SK-N-SH (cell line): ENCODE data around the gene ZNF304. TPM values are rescaled to one million over a fixed set of nuclear protein-coding genes. Genes with fewer than 3 reads are reported as not detected.

Experiments
- CTCF ChIA-PET: fragments of 300-600, 350-600 bp; formaldehyde crosslinking; extraction: SDS; loops from one replicate; lab custom pipeline; 2021; lab: Yijun Ruan, JAX
- POLR2A ChIA-PET: fragments of 350-600 bp; sonication (Branson Sonifier 250); formaldehyde crosslinking; extraction: SDS; loops from one replicate; lab custom pipeline; 2020; ENCODE audit warnings: antibody characterized with exemption, inconsistent platforms; lab: Yijun Ruan, JAX
- DNase-seq: peaks from one replicate; pipeline ENCODE4 v3.0.0; 2012
- H2AFZ ChIP-seq: fragments of 200-600 bp; sonication (generic); 2 replicates; pipeline ENCODE4 v1.8.1; 2016; ENCODE audit warnings: antibody characterized with exemption, mild to moderate bottlenecking, low read depth
- H3F3A ChIP-seq: fragments of 200-600 bp; sonication (generic); replicated peaks from 2 replicates; pipeline ENCODE3; 2016; ENCODE audit warnings: antibody characterized with exemption, mild to moderate bottlenecking; ENCODE audit not compliant: insufficient read depth
- H3K27ac ChIP-seq, 2 experiments: fragments of 200-500 bp in 1 of 2; fragments of 200-600 bp in 1 of 2; sonication (Bioruptor generic) in 1 of 2; sonication (generic), shearing (Covaris generic) in 1 of 2; 2 replicates each; pipeline versions ENCODE4 v1.5.1 to v1.6.1; 2014 to 2016; ENCODE audit warnings: low read depth in 2 of 2, inconsistent platforms in 1 of 2, low read length in 1 of 2, mild to moderate bottlenecking in 1 of 2, mixed read lengths in 1 of 2
- H3K27me3 ChIP-seq: fragments of 200-600 bp; sonication (generic), shearing (Covaris generic); 2 replicates; pipeline ENCODE4 v1.6.1; 2016; ENCODE audit warnings: mixed run types; ENCODE audit not compliant: insufficient read depth
- H3K36me3 ChIP-seq, 2 experiments: fragments of 200-500 bp in 1 of 2; fragments of 200-600 bp in 1 of 2; sonication (Bioruptor generic) in 1 of 2; sonication (generic) in 1 of 2; replicated peaks in 1 of 2; 2 replicates each; pipeline versions ENCODE3 to v1.5.1; 2014 to 2016; ENCODE audit warnings: low read length in 1 of 2, mild to moderate bottlenecking in 1 of 2; ENCODE audit not compliant: insufficient read depth in 2 of 2, control insufficient read depth in 1 of 2
- H3K4me1 ChIP-seq, 2 experiments: fragments of 200-500 bp in 1 of 2; fragments of 200-600 bp in 1 of 2; sonication (Bioruptor generic) in 1 of 2; sonication (generic), shearing (Covaris generic) in 1 of 2; 2 replicates each; pipeline versions ENCODE4 v1.5.1 to v1.6.1; 2014 to 2016; ENCODE audit warnings: low read depth in 1 of 2, low read length in 1 of 2, mixed run types in 1 of 2; ENCODE audit not compliant: insufficient read depth in 2 of 2, control insufficient read depth in 1 of 2
- H3K4me2 ChIP-seq: fragments of 200-600 bp; sonication (generic), shearing (Covaris generic); 2 replicates; pipeline ENCODE4 v1.6.1; 2017; ENCODE audit warnings: mixed run types
- H3K4me3 ChIP-seq, 2 experiments: fragments of 200-500 bp in 1 of 2; fragments of 200-600 bp in 1 of 2; sonication (Bioruptor generic) in 1 of 2; sonication (generic), shearing (Covaris generic) in 1 of 2; 2 replicates each; pipeline versions ENCODE4 v1.5.1 to v1.8.1; 2014 to 2016; ENCODE audit warnings: low read depth in 2 of 2, inconsistent platforms in 1 of 2, low read length in 1 of 2, mild to moderate bottlenecking in 1 of 2, mixed read lengths in 1 of 2, moderate library complexity in 1 of 2
- H3K79me2 ChIP-seq: fragments of 200-600 bp; sonication (generic); 2 replicates; pipeline ENCODE4 v1.8.1; 2017; ENCODE audit warnings: mild to moderate bottlenecking; ENCODE audit not compliant: insufficient read depth
- H3K9ac ChIP-seq: fragments of 200-600 bp; sonication (generic); 2 replicates; pipeline ENCODE4 v1.6.1; 2017; ENCODE audit warnings: mixed run types
- H3K9me2 ChIP-seq: fragments of 200-600 bp; sonication (generic); 2 replicates; pipeline ENCODE4 v1.6.1; 2017; ENCODE audit warnings: mixed run types
- H3K9me3 ChIP-seq: fragments of 200-600 bp; sonication (generic); 2 replicates; pipeline ENCODE4 v1.6.1; 2017; ENCODE audit warnings: mixed run types, mild to moderate bottlenecking, moderate library complexity
- H4K20me1 ChIP-seq: fragments of 200-600 bp; sonication (generic); 2 replicates; pipeline ENCODE4 v1.6.1; 2017; ENCODE audit warnings: mild to moderate bottlenecking, mixed run types; ENCODE audit not compliant: insufficient read depth
- CHD2 ChIP-seq: fragments of 150-350 bp; IDR thresholded peaks from 2 replicates; pipeline ENCODE4 v1.6.1; 2018; ENCODE audit warnings: low read length; ENCODE audit not compliant: partially characterized antibody
- CTCF ChIP-seq: fragments of 200-600 bp; sonication (generic); IDR thresholded peaks from 2 replicates; pipeline ENCODE4 v1.6.1; 2017; ENCODE audit warnings: antibody characterized with exemption, mild to moderate bottlenecking, moderate library complexity
- ELF1 ChIP-seq: IDR thresholded peaks from 2 replicates; pipeline ENCODE4 v1.4.0; 2012
- EP300 ChIP-seq, 2 experiments: IDR thresholded peaks; 2 replicates each; pipeline versions ENCODE4 v1.4.0 to v1.6.1; 2012; ENCODE audit warnings: borderline replicate concordance in 1 of 2, low read depth in 1 of 2, low read length in 1 of 2
- EZH2phosphoT487 ChIP-seq: fragments of 200-600 bp; sonication (generic); IDR thresholded peaks from 2 replicates; pipeline ENCODE4 v1.6.1; 2017; ENCODE audit warnings: low read depth, mixed run types, mild to moderate bottlenecking, antibody characterized with exemption, moderate library complexity, borderline replicate concordance
- FOXJ3 ChIP-seq: sonication (generic); formaldehyde crosslinking; IDR thresholded peaks from 2 replicates; pipeline ENCODE4 v1.5.1; 2020; ENCODE audit warnings: mild to moderate bottlenecking, missing genetic modification reagents
- GABPA ChIP-seq: IDR thresholded peaks from 2 replicates; pipeline ENCODE4 v1.4.0; 2012; ENCODE audit warnings: low read depth, mild to moderate bottlenecking
- IRF3 ChIP-seq: fragments of 150-350 bp; IDR thresholded peaks from 2 replicates; pipeline ENCODE4 v1.6.1; 2016; ENCODE audit warnings: mild to moderate bottlenecking, low read depth, low read length
- MEF2A ChIP-seq: IDR thresholded peaks from 2 replicates; pipeline ENCODE4 v1.4.0; 2012; ENCODE audit warnings: low read depth, borderline replicate concordance
- NRF1 ChIP-seq: IDR thresholded peaks from 2 replicates; pipeline ENCODE4 v1.6.1; 2012; ENCODE audit warnings: low read depth, mild to moderate bottlenecking, low read length
- POLR2AphosphoS5 ChIP-seq: IDR thresholded peaks from 2 replicates; pipeline ENCODE4 v1.6.1; 2012; ENCODE audit warnings: low read depth, low read length
- RAD21 ChIP-seq: IDR thresholded peaks from 2 replicates; pipeline ENCODE4 v1.6.1; 2012; ENCODE audit warnings: mild to moderate bottlenecking, low read length
- RFX5 ChIP-seq: IDR thresholded peaks from 2 replicates; pipeline ENCODE4 v1.6.1; 2012; ENCODE audit warnings: mild to moderate bottlenecking, improper control_type of control experiment, low read length
- SMC3 ChIP-seq: IDR thresholded peaks from 2 replicates; pipeline ENCODE4 v1.6.1; 2012; ENCODE audit warnings: low read depth, low read length, improper control_type of control experiment
- TCF12 ChIP-seq: IDR thresholded peaks from 2 replicates; pipeline ENCODE4 v1.4.0; 2012
- TEAD4 ChIP-seq: IDR thresholded peaks from 2 replicates; pipeline ENCODE4 v1.4.0; 2012; ENCODE audit warnings: mild to moderate bottlenecking, borderline replicate concordance; ENCODE audit not compliant: insufficient read depth
- YY1 ChIP-seq: IDR thresholded peaks from 2 replicates; pipeline ENCODE4 v1.4.0; 2012; ENCODE audit warnings: low read depth, mild to moderate bottlenecking
- ZBTB33 ChIP-seq: IDR thresholded peaks from 2 replicates; pipeline ENCODE4 v1.4.0; 2012; ENCODE audit warnings: low read depth, borderline replicate concordance
- WGBS: methylation state at CpG from one replicate; pipeline ENCODE4 v1.1.6; 2017; ENCODE audit warnings: low lambda C conversion rate; 5-methylcytosine and 5-hydroxymethylcytosine counted together
- polyA plus RNA-seq, 3 experiments: library from polyadenylated mRNA; depleted of rRNA; stranded (reverse); fragments of >200 nt; gene quantifications; 2 replicates each; pipeline ENCODE4 v1.2.3, GENCODE V29; 2012
- TF ChIP-seq, protein P1 (sequence below): IDR thresholded peaks from 2 replicates; pipeline ENCODE4 v1.4.0; 2012; ENCODE audit warnings: low read depth

The ZNF304 gene
- polyA plus RNA-seq, 1 of the 3 experiments (the other 2 are of a cell fraction), result 2.5 TPM

DNA sequence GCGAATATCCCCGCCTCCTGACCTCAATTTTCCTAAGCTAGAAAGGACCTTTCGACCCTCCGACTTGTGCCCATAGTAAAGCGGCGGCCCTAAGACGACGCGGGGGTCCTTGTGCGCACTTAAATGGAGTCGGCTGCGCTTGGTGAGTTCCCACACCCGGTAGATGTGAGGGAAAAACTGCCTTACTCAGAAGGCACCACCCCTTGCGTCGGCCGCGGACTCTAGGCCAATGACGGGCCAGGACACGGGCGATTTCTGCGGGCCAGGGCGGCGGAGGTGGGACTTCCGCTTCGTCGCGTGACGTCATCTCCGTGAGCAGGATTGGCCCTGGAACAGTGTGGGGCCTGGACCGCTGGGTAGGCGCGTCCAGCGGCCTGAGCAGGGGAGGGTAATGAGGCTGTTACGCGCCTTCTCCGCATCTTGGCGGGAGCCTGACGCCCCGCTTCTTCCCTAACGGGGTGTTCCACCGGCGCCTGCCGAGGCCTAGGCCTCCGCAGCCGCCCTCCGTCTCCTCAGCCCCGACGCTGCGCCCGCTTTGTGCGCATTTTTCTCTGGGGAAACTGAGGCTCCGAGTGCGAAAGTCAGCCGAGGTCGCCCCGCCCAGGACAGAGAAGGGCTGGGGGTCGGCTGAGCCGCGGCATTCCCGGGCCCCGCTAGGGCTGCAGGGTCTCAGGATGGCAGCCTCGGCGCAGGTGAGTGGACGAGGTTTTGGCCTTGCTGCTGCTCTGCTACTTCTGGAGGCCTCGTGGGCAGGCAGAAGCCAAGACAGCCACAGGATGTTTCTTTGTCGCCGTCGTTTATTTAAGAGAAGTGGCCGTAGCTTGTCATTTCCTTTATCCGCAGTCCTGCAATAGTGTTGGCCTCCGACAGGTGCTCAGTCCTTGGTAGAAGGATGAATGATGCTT, 30.6 kb upstream of the ZNF304 start, which contains the start of gene ZNF543:
TSS of gene ZNF543 (plus strand) at position 293 of the 905 bp plus-strand sequence. CDS start at position 675, 382 bp downstream.
- no peaks in the 10 kb centered on the region for H4K20me1 ChIP-seq
- H3K9me3 ChIP-seq, result no peaks in the 10 kb centered on the region
- TF ChIP-seq IRF3 (0 out of 2 replicates have a peak, but pooled peaks have one; percentile 15), POLR2AphosphoS5 (peak; percentile 87), GABPA (peak; percentile 94), ELF1 (0 out of 2 replicates have a peak, but pooled peaks have one; percentile 24), YY1 (no peak), CHD2 (peak; percentile 76), FOXJ3 (CRISPR knock-in tag) (no peak)
- TF ChIP-seq, protein P1, sequence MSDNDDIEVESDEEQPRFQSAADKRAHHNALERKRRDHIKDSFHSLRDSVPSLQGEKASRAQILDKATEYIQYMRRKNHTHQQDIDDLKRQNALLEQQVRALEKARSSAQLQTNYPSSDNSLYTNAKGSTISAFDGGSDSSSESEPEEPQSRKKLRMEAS, result peak; percentile 73
- H2AFZ ChIP-seq, result peak within 1 kb of the TSS; percentile 93
- DNase-seq, result peak; percentile 98
- peaks cover 5% of the 10 kb centered on the region for H3F3A ChIP-seq
- H3K79me2 ChIP-seq, result peaks cover 46% of the 10 kb centered on the region
- H3K4me1 ChIP-seq, result peaks cover 7 to 12% of the 10 kb centered on the region in 2 experiments; a peak in 2 of 4 replicates
- peak within 1 kb of the TSS; percentile 93 for H3K4me2 ChIP-seq
- peak within 1 kb of the TSS; percentile 77 to 84 for H3K27ac ChIP-seq
- H3K9me2 ChIP-seq, result no peaks in the 10 kb centered on the region
- H3K9ac ChIP-seq, result peak within 1 kb of the TSS; percentile 92
- ChIA-PET POLR2A (no interaction called here), CTCF (no interaction called here)
- H3K4me3 ChIP-seq, result peak within 1 kb of the TSS; percentile 89 to 95
- 1% methylated on average over 31 of the region's 71 CpGs for WGBS
- H3K27me3 ChIP-seq, result no peaks in the 10 kb centered on the region; the same call in 1 of the 2 replicates
- H3K36me3 ChIP-seq, result peaks cover 8 to 14% of the 10 kb centered on the region in 2 experiments

DNA sequence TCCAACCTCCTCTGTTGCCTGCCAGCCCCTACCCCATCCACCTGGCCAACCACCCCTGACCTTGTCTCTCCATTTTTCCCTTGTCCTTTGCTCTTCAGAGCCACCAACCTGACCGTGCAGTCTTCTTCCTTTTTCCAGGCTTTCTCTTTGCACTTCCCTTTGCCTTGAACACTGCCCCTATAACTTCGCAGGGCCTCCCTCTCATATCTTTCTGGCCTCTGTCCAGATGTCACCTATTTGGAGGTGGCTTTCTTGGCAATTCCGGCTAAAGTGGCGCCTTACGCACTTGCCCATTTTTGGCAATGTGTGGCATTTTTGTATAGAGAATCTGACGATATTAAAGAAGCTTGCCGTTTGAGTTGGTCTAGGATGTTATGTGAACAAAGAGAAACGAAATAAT, 30.0 kb upstream of the ZNF304 start:
- Histone ChIP-seq H3K27ac (peak overlapping the region in 1 of 2 experiments; percentile 69; a peak in 1 of 4 replicates), H3K4me1 (peaks cover 7 to 12% of the 10 kb centered on the region in 2 experiments; a peak in 2 of 4 replicates), H3K4me3 (peak overlapping the region; percentile 89 to 95), H3K79me2 (peaks cover 48% of the 10 kb centered on the region), H3K27me3 (no peaks in the 10 kb centered on the region; the same call in 1 of the 2 replicates), H3K4me2 (peak overlapping the region; percentile 93), H2AFZ (peak overlapping the region; percentile 93; the same call in 1 of the 2 replicates), H4K20me1 (no peaks in the 10 kb centered on the region), H3K9ac (peak overlapping the region; percentile 92), H3F3A (peaks cover 5% of the 10 kb centered on the region), H3K9me2 (no peaks in the 10 kb centered on the region), H3K9me3 (no peaks in the 10 kb centered on the region), H3K36me3 (peaks cover 14 to 20% of the 10 kb centered on the region in 2 experiments)
- WGBS, result 28% methylated on average over 8 of the region's 8 CpGs
- ChIA-PET CTCF (no interaction called here), POLR2A (no interaction called here)
- DNase-seq, result no peak
- TF ChIP-seq TCF12, result no peak
- no peak for TF ChIP-seq SMC3
- no peak for TF ChIP-seq CHD2
- TF ChIP-seq RFX5, result no peak
- TF ChIP-seq MEF2A, result no peak
- no peak for TF ChIP-seq FOXJ3 (CRISPR knock-in tag)
- no peak for TF ChIP-seq NRF1
- TF ChIP-seq POLR2AphosphoS5, result no peak
- TF ChIP-seq EZH2phosphoT487, result no peak
- no peak for TF ChIP-seq RAD21
- no peak for TF ChIP-seq ZBTB33
- TF ChIP-seq, protein P1, result no peak
- TF ChIP-seq TEAD4, result no peak
- no peak for TF ChIP-seq EP300 (IDR thresholded peaks at IDR 0.05; ENCODE audit: borderline replicate concordance in 1 of 2, low read depth in 1 of 2, low read length in 1 of 2)
- no peak for TF ChIP-seq CTCF
